Measurements from ENCODE around the gene DNAJB11.

DNA sequence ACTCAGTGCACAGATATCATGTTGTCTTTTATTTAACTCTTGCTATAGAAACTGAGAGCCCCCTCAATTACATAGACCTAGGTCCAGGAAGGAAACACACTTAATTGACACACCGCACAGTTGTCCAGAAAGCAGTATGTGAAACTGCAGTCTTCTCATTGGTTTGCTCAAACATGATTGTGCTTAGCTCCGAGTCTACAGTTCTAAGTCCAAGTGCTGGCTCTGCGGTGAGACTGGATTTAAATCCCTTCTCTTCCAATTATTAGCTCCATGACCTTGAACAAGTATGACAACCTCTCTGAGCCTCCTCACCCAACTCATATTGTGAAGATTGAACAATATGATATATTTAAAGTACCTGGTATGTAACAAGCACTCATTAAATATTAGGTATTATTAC is 23.3 kb downstream of the DNAJB11 start:
- TF ChIP-seq, protein P1, sequence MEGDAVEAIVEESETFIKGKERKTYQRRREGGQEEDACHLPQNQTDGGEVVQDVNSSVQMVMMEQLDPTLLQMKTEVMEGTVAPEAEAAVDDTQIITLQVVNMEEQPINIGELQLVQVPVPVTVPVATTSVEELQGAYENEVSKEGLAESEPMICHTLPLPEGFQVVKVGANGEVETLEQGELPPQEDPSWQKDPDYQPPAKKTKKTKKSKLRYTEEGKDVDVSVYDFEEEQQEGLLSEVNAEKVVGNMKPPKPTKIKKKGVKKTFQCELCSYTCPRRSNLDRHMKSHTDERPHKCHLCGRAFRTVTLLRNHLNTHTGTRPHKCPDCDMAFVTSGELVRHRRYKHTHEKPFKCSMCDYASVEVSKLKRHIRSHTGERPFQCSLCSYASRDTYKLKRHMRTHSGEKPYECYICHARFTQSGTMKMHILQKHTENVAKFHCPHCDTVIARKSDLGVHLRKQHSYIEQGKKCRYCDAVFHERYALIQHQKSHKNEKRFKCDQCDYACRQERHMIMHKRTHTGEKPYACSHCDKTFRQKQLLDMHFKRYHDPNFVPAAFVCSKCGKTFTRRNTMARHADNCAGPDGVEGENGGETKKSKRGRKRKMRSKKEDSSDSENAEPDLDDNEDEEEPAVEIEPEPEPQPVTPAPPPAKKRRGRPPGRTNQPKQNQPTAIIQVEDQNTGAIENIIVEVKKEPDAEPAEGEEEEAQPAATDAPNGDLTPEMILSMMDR (IDR thresholded peaks at IDR 0.05): no peak
- TF ChIP-seq POLR2AphosphoS5 (IDR thresholded peaks at IDR 0.05) (no peak), POLR2A (IDR thresholded peaks at IDR 0.05) (no peak)

Measured in breast epithelium (tissue), 3 donors.